Kidney glomerular epithelial cell (primary cell): ENCODE data around the gene CLIC2.
"Not testable (repeated sequence)": the region's sequence is repeated elsewhere in the genome, so short reads cannot be mapped to it uniquely, and the experiment has no call there.

Experiments
- DNase-seq: peaks from one replicate; lab custom pipeline; 2025; lab: John Stamatoyannopoulos, UW

CLIC2 gene

GRCh38 chrX:155334486-155335336, at the start of gene CLIC2:
Gene CLIC2, minus strand, starts transcription at chrX:155334614. Its CDS starts 187 bp downstream, at chrX:155334427.
- DNase-seq, result no peak

GRCh38 chrX:155382529-155382967, 48.1 kb upstream of the CLIC2 start:
- DNase-seq, result not testable (repeated sequence)

GRCh38 chrX:155381843-155382528, 47.6 kb upstream of the CLIC2 start, which contains the start of gene F8A2:
Gene F8A2, plus strand, starts transcription at chrX:155382095. Its CDS starts 20 bp downstream, at chrX:155382115.
- DNase-seq, result not testable (repeated sequence)

GRCh38 chrX:155379802-155380201, 45.4 kb upstream of the CLIC2 start:
- DNase-seq, result not testable (repeated sequence)

GRCh38 chrX:155373777-155374458, 39.5 kb upstream of the CLIC2 start:
- not testable (repeated sequence) for DNase-seq

GRCh38 chrX:155363712-155364111, 29.3 kb upstream of the CLIC2 start:
- DNase-seq, result not testable (repeated sequence)

- DNase-seq, result not testable (repeated sequence)
Measured at GRCh38 chrX:155349448-155349847, 15.0 kb upstream of the CLIC2 start.

GRCh38 chrX:155345689-155346088, 11.3 kb upstream of the CLIC2 start:
- DNase-seq, result not testable (repeated sequence)

- not testable (repeated sequence) for DNase-seq
Measured at GRCh38 chrX:155335337-155335712, 911 bp upstream of the CLIC2 start.

GRCh38 chrX:155333544-155334100, 792 bp downstream of the CLIC2 start:
- DNase-seq, result no peak

GRCh38 chrX:155330992-155331391, 3.4 kb downstream of the CLIC2 start:
- no peak for DNase-seq

GRCh38 chrX:155329293-155329692, 5.1 kb downstream of the CLIC2 start:
- no peak for DNase-seq

GRCh38 chrX:155326610-155327009, 7.8 kb downstream of the CLIC2 start:
- no peak for DNase-seq

- no peak for DNase-seq
Measured at GRCh38 chrX:155314260-155314659, 20.2 kb downstream of the CLIC2 start.

GRCh38 chrX:155313766-155314165, 20.6 kb downstream of the CLIC2 start:
- DNase-seq, result no peak

- DNase-seq, result no peak
Measured at GRCh38 chrX:155293771-155294170, 40.6 kb downstream of the CLIC2 start.

- DNase-seq, result no peak
Measured at GRCh38 chrX:155279873-155280272, 54.5 kb downstream of the CLIC2 start.

- DNase-seq, result no peak
Measured at GRCh38 chrX:155270969-155271368, 63.4 kb downstream of the CLIC2 start.

GRCh38 chrX:155267995-155268394, 66.4 kb downstream of the CLIC2 start:
- DNase-seq, result not testable (repeated sequence)

- no peak for DNase-seq
Measured at GRCh38 chrX:155266439-155266838, 68.0 kb downstream of the CLIC2 start.

- peak; percentile 51 for DNase-seq
Measured at GRCh38 chrX:155263854-155264628, 70.4 kb downstream of the CLIC2 start, which contains the start of gene RAB39B. Gene RAB39B, minus strand, starts transcription at chrX:155264491. Its CDS starts 203 bp downstream, at chrX:155264288.
